Kidney (tissue), 14 donors: ENCODE measurements around the gene CCDC169. TPM values are rescaled to one million over a fixed set of nuclear protein-coding genes. Genes with fewer than 3 reads are reported as not detected.

Experiments
- DNase-seq, 5 donors: peaks; one replicate each; pipeline ENCODE4 v3.0.0-alpha.2; 2013 to 2020
- FAIRE-seq: peaks from 2 replicates; lab custom pipeline; 2012; peaks lifted over from hg19 to GRCh38; lab: Jason Lieb, UNC
- H3K27ac ChIP-seq, 2 donors: one replicate each; pipeline ENCODE4 v1.7.0; 2013; ENCODE audit warnings: low read depth in 2 of 2, low read length in 2 of 2, inconsistent platforms in 1 of 2
- H3K27me3 ChIP-seq: one replicate; pipeline ENCODE4 v1.7.1; 2013; ENCODE audit warnings: low read length, inconsistent platforms; ENCODE audit not compliant: control insufficient read depth, insufficient read depth
- H3K36me3 ChIP-seq, 3 donors: one replicate each; pipeline versions ENCODE4 v1.7.0 to v1.7.1; 2013; ENCODE audit warnings: low read length in 3 of 3, control low read depth in 1 of 3, inconsistent platforms in 1 of 3; ENCODE audit not compliant: insufficient read depth in 3 of 3, control insufficient read depth in 2 of 3
- H3K4me1 ChIP-seq, 3 donors: one replicate each; pipeline versions ENCODE4 v1.7.0 to v1.7.1; 2013; ENCODE audit warnings: low read length in 3 of 3, inconsistent platforms in 1 of 3, low read depth in 1 of 3; ENCODE audit not compliant: control insufficient read depth in 2 of 3, insufficient read depth in 2 of 3
- H3K4me3 ChIP-seq, 3 donors: one replicate each; pipeline versions ENCODE4 v1.7.0 to v1.8.1; 2013; ENCODE audit warnings: low read length in 3 of 3, control low read depth in 1 of 3, inconsistent platforms in 1 of 3
- H3K9ac ChIP-seq, 3 donors: one replicate each; pipeline versions ENCODE4 v1.7.0 to v1.7.1; 2013; ENCODE audit warnings: low read length in 3 of 3, control low read depth in 1 of 3, inconsistent platforms in 1 of 3
- H3K9me3 ChIP-seq, 3 donors: one replicate each; pipeline versions ENCODE4 v1.7.0 to v1.7.1; 2013; ENCODE audit warnings: low read length in 3 of 3, control low read depth in 1 of 3, inconsistent platforms in 1 of 3; ENCODE audit not compliant: control insufficient read depth in 2 of 3, insufficient read depth in 1 of 3
- CTCF ChIP-seq: IDR thresholded peaks from 3 replicates; pipeline ENCODE4 v1.5.1; 2012; ENCODE audit warnings: mild to moderate bottlenecking, moderate library complexity, borderline replicate concordance; ENCODE audit not compliant: insufficient read depth; ENCODE audit errors: extremely low read depth
- intact Hi-C: fragments of 100-400 bp; cut with DNase I; formaldehyde crosslinking; loops from one replicate; pipeline ENCODE4 v1.11.1; 2022
- polyA plus RNA-seq: library from polyadenylated mRNA; stranded (reverse); fragments of 350-450 nt; fragmentation: Illumina TruSeq; extraction: RNeasy Lipid Tissue Mini Kit (QIAGEN cat#74804); gene quantifications from one replicate; pipeline ENCODE4 v1.2.3, GENCODE V29; 2014; ENCODE audit warnings: low read depth, low replicate concordance; ENCODE audit not compliant: insufficient read depth
- total RNA-seq: library from RNA; stranded (reverse); fragmentation: NEBNext Ultra II Directional; extraction: Animal tissue kit (Norgen Biotek cat#: 25700); gene quantifications from one replicate; pipeline ENCODE4 v1.2.1, GENCODE V29; 2021
- donor health status: control.
- donor health status: control.
- donor health status: control.
- donor health status: control.
- donor health status: control.
- donor health status: DM: yes; HTN: yes; CAD: no.
- donor health status: Normal renal cell carcinoma (clear cell type).

The CCDC169 gene
- total and polyA plus RNA-seq, 2 donors from 2014 or later, result 1.5 to 2.5 TPM

GRCh38 chr13:36261976-36262375 is 35.6 kb downstream of the CCDC169 start:
- no peak overlapping the region for H3K9ac ChIP-seq
- H3K27ac ChIP-seq, result no peak overlapping the region
- intact Hi-C loops, result no loop called here
- no peaks in the 10 kb centered on the region for H3K27me3 ChIP-seq
- no peak for TF ChIP-seq CTCF
- H3K9me3 ChIP-seq, result no peaks in the 10 kb centered on the region
- no peak overlapping the region for H3K4me3 ChIP-seq
- no peaks in the 10 kb centered on the region for H3K36me3 ChIP-seq
- H3K4me1 ChIP-seq, result no peaks in the 10 kb centered on the region
- FAIRE-seq (no peak), DNase-seq (no peak)

GRCh38 chr13:36261011-36261410 is 36.6 kb downstream of the CCDC169 start:
- Histone ChIP-seq H3K36me3 (no peaks in the 10 kb centered on the region), H3K4me1 (no peaks in the 10 kb centered on the region), H3K9me3 (no peaks in the 10 kb centered on the region), H3K4me3 (no peak overlapping the region), H3K27me3 (no peaks in the 10 kb centered on the region), H3K9ac (no peak overlapping the region), H3K27ac (no peak overlapping the region)
- FAIRE-seq (no peak), DNase-seq (no peak)
- intact Hi-C loops, result no loop called here
- TF ChIP-seq CTCF, result no peak

DNA sequence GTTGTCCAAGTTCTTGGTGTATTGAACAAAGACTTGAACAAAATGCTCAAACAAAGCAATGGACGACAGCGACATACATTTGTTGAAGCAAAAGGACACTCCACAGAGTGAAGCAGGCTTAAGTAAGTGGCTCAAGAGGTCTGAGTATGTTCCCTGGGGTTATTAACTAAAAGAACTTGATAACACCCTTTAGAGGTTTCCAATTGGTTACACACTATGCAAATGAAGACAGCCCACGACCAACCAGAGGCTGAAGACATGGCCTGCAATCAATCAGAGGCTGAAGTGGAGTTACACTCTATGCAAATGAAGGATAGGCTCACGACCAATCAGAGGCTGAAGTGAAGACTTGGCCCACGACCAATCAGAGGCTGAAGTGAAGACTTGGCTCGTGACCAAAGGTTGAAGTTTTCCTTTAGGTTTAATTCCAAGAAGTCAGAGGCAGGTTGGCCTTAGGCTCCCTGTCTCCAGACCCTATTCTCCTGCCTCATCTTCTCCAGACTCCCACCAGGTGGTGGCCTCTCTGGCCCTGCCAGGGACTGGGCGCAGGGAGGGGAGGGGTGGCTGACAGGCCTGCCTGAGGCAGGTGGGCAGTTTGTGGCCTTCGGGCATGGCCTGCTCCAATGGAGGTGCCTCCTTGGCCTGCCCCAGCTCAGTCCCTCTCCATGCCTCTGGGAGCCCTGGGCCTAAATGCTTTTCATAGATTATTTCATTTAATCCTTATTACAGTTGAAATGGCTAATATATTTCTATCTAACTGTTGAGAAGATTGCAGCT is 38.1 kb downstream of the CCDC169 start:
- no peak overlapping the region for H3K4me3 ChIP-seq
- intact Hi-C loops, result no loop called here
- H3K9ac ChIP-seq, result no peak overlapping the region
- DNase-seq (no peak), FAIRE-seq (no peak)
- H3K27me3 ChIP-seq, result no peaks in the 10 kb centered on the region
- no peaks in the 10 kb centered on the region for H3K36me3 ChIP-seq
- no peaks in the 10 kb centered on the region for H3K4me1 ChIP-seq
- no peak for TF ChIP-seq CTCF
- H3K9me3 ChIP-seq, result no peaks in the 10 kb centered on the region
- H3K27ac ChIP-seq, result no peak overlapping the region
